ENCODE measurements around the gene NT5C1B.

DNA sequence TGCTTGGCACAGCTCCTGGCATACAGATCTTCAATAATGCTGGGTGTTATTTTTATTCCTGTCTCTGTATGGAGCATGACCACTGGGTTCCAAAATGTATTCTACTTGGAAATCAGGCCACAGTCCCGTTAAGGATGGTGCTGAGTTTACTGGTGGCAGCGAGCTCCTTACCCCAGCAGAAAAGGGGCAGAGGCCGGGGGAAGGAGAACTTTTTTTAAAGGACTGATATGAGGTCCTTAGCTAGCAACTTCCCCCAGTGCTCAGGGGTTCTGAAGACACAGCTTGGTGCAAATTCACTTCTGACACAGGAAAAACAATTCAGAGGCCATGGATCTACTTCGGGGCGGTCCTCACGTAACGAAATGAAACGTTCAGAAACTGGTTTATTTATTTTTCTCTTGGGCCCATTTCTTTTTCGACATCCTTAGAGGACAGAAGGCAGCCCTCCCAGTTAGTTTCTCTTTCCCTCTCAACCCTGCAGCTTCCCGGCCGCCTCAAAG lies 29.8 kb downstream of the NT5C1B start:
- TF ChIP-seq ZFP3 (CRISPR knock-in tag; IDR thresholded peaks at IDR 0.05) (no peak), GLIS3 (CRISPR knock-in tag; IDR thresholded peaks at IDR 0.05) (no peak), ZC3H10 (CRISPR knock-in tag; IDR thresholded peaks at IDR 0.05) (no peak), ZNF70 (CRISPR knock-in tag; IDR thresholded peaks at IDR 0.05) (no peak), ARNTL (CRISPR knock-in tag; IDR thresholded peaks at IDR 0.05; ENCODE audit: borderline replicate concordance, low read depth) (no peak), ESRRG (CRISPR knock-in tag; IDR thresholded peaks at IDR 0.05) (no peak)

Measured in SK-N-SH treated with all-trans-retinoic acid at 6 μM for 48 hours (cell line).